ENCODE data around the gene ATP2C2.

DNA sequence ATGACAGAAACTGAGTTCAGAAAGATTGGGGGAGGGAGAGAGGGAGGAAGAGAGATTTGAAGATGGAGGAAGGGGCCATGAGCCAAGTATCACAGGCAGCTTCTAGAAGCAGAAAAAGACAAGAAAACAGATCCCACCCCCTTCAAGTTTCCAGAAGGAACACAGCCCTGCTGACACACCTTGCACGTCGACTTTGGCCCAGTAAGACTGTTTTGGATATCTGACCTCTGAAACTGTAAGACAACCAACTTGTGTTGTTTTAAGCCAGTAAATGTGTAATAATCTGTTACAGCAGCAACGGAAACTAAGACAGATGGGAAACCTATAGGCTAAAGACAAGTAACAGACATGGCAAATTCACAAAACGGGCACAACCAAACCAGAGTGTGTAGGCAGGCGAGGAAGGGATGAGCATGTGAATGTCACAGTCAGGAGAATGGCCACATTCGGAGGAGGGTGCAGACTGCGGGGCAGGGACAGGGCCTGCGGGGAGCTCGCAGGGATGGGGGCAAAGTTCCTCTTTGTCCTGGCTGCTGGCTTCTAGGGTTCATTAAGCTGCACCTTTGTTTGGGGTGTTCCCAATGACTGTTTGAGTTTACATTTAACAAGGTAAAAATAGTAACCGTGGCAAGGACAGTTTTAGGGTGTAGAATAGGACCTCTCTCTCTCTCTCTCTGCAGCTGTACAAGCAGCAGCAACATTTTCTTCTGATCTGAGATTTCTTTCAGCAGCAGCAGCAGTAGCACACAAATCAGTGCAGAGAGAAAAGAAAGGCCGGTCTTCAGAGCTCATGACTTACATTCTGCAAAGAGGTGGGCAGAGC is 18.3 kb upstream of the ATP2C2 start:
- TF ChIP-seq POLR2AphosphoS5 (IDR thresholded peaks at IDR 0.05; ENCODE audit: low read depth, low read length) (no peak), POLR2A (IDR thresholded peaks at IDR 0.05; ENCODE audit: low read depth, low read length) (no peak)
